Sigmoid colon (tissue), 4 donors: ENCODE results near the gene EEFSEC.
"Not testable (repeated sequence)": the region's sequence is repeated elsewhere in the genome, so short reads cannot be mapped to it uniquely, and the experiment has no call there.

Experiments used
- EP300 ChIP-seq, 4 donors: sonication (generic); formaldehyde crosslinking; IDR thresholded peaks; one replicate each; pipeline ENCODE4 v1.6.1; 2017; ENCODE audit warnings: antibody characterized with exemption in 4 of 4
- POLR2A ChIP-seq, 2 donors: fragments of 450-650 bp; IDR thresholded peaks; one replicate each; pipeline ENCODE4 v1.6.1; 2016; ENCODE audit warnings: antibody characterized with exemption in 2 of 2, mild to moderate bottlenecking in 2 of 2, moderate library complexity in 2 of 2
- POLR2AphosphoS5 ChIP-seq, 4 donors: sonication (generic); formaldehyde crosslinking; IDR thresholded peaks; one replicate each; pipeline ENCODE4 v1.6.1; 2017; ENCODE audit warnings: antibody characterized with exemption in 4 of 4
- TF ChIP-seq, protein P1 (sequence below), 4 experiments: fragments of 450-650 bp in 3 of 4; fragments of 200-600 bp in 1 of 4; IDR thresholded peaks; one replicate each; pipeline ENCODE4 v1.5.1; 2016 to 2019; ENCODE audit warnings: antibody characterized with exemption in 4 of 4, mild to moderate bottlenecking in 3 of 4, moderate library complexity in 2 of 4

DNA sequence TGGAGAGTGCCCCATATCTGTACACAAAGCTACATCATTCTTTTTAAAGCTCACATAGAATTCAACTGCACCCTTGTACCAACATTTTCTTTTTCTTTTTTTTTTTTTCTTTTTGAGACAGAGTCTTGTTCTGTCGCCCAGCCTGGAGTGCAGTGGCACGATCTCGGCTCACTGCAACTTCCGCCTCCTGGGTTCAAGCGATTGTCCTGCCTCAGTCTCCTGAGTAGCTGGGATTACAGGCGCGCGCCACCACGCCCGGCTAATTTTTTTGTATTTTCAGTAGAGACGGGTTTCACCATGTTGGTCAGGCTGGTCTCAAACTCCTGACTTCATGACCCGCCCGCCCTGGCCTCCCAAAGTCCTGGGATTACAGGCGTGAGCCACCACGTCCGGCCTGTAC, 1.1 kb downstream of the EEFSEC start:
- TF ChIP-seq POLR2A, POLR2AphosphoS5, EP300 (IDR thresholded peaks at IDR 0.05): not testable (repeated sequence)
- TF ChIP-seq, protein P1, sequence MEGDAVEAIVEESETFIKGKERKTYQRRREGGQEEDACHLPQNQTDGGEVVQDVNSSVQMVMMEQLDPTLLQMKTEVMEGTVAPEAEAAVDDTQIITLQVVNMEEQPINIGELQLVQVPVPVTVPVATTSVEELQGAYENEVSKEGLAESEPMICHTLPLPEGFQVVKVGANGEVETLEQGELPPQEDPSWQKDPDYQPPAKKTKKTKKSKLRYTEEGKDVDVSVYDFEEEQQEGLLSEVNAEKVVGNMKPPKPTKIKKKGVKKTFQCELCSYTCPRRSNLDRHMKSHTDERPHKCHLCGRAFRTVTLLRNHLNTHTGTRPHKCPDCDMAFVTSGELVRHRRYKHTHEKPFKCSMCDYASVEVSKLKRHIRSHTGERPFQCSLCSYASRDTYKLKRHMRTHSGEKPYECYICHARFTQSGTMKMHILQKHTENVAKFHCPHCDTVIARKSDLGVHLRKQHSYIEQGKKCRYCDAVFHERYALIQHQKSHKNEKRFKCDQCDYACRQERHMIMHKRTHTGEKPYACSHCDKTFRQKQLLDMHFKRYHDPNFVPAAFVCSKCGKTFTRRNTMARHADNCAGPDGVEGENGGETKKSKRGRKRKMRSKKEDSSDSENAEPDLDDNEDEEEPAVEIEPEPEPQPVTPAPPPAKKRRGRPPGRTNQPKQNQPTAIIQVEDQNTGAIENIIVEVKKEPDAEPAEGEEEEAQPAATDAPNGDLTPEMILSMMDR (IDR thresholded peaks at IDR 0.05), result not testable (repeated sequence)
